ENCODE measurements around the gene VAC14. TPM values are rescaled to one million over a fixed set of nuclear protein-coding genes. Genes with fewer than 3 reads are reported as not detected.

Gene VAC14
- polyA plus RNA-seq, 1 of the 3 experiments (the other 2 are of a cell fraction) = 33.2 TPM

- no peaks in the 10 kb centered on the region for H4K20me1 ChIP-seq (ENCODE audit: insufficient read depth)
- H2AFZ ChIP-seq (ENCODE audit: low read depth) = no peak overlapping the region
- no peaks in the 10 kb centered on the region for H3K9me2 ChIP-seq
- POLR2A ChIA-PET = no interaction called here
- H3K9me3 ChIP-seq = no peaks in the 10 kb centered on the region
- H3K4me1 ChIP-seq (ENCODE audit: control insufficient read depth in 1 of 2, insufficient read depth in 2 of 2, low read depth in 1 of 2, low read length in 1 of 2) = peaks cover 4 to 20% of the 10 kb centered on the region in 2 experiments; a peak in 3 of 4 replicates
- H3K27ac ChIP-seq (ENCODE audit: low read depth in 2 of 2, low read length in 1 of 2) = no peak overlapping the region
- WGBS (ENCODE audit: low lambda C conversion rate) = 100% methylated on average over 2 of the region's 9 CpGs
- CTCF ChIA-PET = interaction anchor here (1.3 to 6.8 kb wide), 3 partner anchors 13 to 92 kb away, joined by 3 to 54 read pairs (median 3); no protein-coding TSS in a partner anchor
- H3K4me2 ChIP-seq = no peak overlapping the region
- H3K9ac ChIP-seq = no peak overlapping the region
- no peak for DNase-seq
- no peak overlapping the region for H3K4me3 ChIP-seq (ENCODE audit: low read depth in 2 of 2, low read length in 1 of 2)
- no peak for TF ChIP-seq RXRA (IDR thresholded peaks at IDR 0.05; ENCODE audit: borderline replicate concordance, low read depth)
- TF ChIP-seq RAD21 (IDR thresholded peaks at IDR 0.05; ENCODE audit: low read length) = no peak
- TF ChIP-seq MEF2A (IDR thresholded peaks at IDR 0.05; ENCODE audit: borderline replicate concordance, low read depth) = no peak
- no peaks in the 10 kb centered on the region for H3K79me2 ChIP-seq (ENCODE audit: insufficient read depth)
- peaks cover 4 to 23% of the 10 kb centered on the region in 2 experiments for H3K36me3 ChIP-seq (replicated peaks in 1 of 2; ENCODE audit: control insufficient read depth in 1 of 2, insufficient read depth in 2 of 2, low read length in 1 of 2)
- H3K27me3 ChIP-seq (ENCODE audit: insufficient read depth) = no peaks in the 10 kb centered on the region
- peaks cover 18% of the 10 kb centered on the region for H3F3A ChIP-seq (replicated peaks; ENCODE audit: insufficient read depth)
Measured at GRCh38 chr16:70757183-70757582, 43.8 kb downstream of the VAC14 start.

GRCh38 chr16:70756071-70756470 lies 44.9 kb downstream of the VAC14 start:
- Histone ChIP-seq H3K79me2 (ENCODE audit: insufficient read depth) (no peaks in the 10 kb centered on the region), H2AFZ (ENCODE audit: low read depth) (no peak overlapping the region), H3K27me3 (ENCODE audit: insufficient read depth) (no peaks in the 10 kb centered on the region), H3F3A (replicated peaks; ENCODE audit: insufficient read depth) (peaks cover 8% of the 10 kb centered on the region), H4K20me1 (ENCODE audit: insufficient read depth) (no peaks in the 10 kb centered on the region), H3K9ac (no peak overlapping the region), H3K4me2 (no peak overlapping the region), H3K27ac (ENCODE audit: low read depth in 2 of 2, low read length in 1 of 2) (no peak overlapping the region), H3K36me3 (replicated peaks in 1 of 2; ENCODE audit: control insufficient read depth in 1 of 2, insufficient read depth in 2 of 2, low read length in 1 of 2) (peaks cover 4 to 23% of the 10 kb centered on the region in 2 experiments), H3K4me3 (ENCODE audit: low read depth in 2 of 2, low read length in 1 of 2) (no peak overlapping the region), H3K4me1 (ENCODE audit: control insufficient read depth in 1 of 2, insufficient read depth in 2 of 2, low read depth in 1 of 2, low read length in 1 of 2) (peaks cover under 1 to 16% of the 10 kb centered on the region in 2 experiments; a peak in 3 of 4 replicates), H3K9me3 (no peaks in the 10 kb centered on the region), H3K9me2 (no peaks in the 10 kb centered on the region)
- POLR2A ChIA-PET = interaction anchor here (0.6 kb wide), 1 partner anchor 12 kb away, joined by 3 read pairs; no protein-coding TSS in a partner anchor
- CTCF ChIA-PET = interaction anchor here (1.0 to 6.8 kb wide), 2 partner anchors 12 to 14 kb away, joined by 3 to 54 read pairs; no protein-coding TSS in a partner anchor
- 91% methylated on average over 8 of the region's 8 CpGs for WGBS (ENCODE audit: low lambda C conversion rate)
- no peak for DNase-seq
- no peak for TF ChIP-seq FOSL2 (IDR thresholded peaks at IDR 0.05; ENCODE audit: borderline replicate concordance, low read depth)

GRCh38 chr16:70754851-70755600 lies 45.9 kb downstream of the VAC14 start:
- 0 out of 2 replicates have a peak, but pooled peaks have one; percentile 20 for TF ChIP-seq USF1 (IDR thresholded peaks at IDR 0.05; ENCODE audit: borderline replicate concordance, low read depth)
- TF ChIP-seq EZH2phosphoT487 (IDR thresholded peaks at IDR 0.05; ENCODE audit: borderline replicate concordance, low read depth) = no peak

More at GRCh38 chr16:70754851-70755600, 45.9 kb downstream of the VAC14 start:
- no peak overlapping the region for H3K27ac ChIP-seq (ENCODE audit: low read depth in 2 of 2, low read length in 1 of 2)
- peaks cover 2% of the 10 kb centered on the region for H3F3A ChIP-seq (replicated peaks; ENCODE audit: insufficient read depth)
- ChIA-PET CTCF (interaction anchor here (1.0 to 5.6 kb wide), 4 partner anchors 11 to 101 kb away, joined by 3 to 43 read pairs (median 4); no protein-coding TSS in a partner anchor), POLR2A (interaction anchor here (0.6 kb wide), 1 partner anchor 11 kb away, joined by 3 read pairs; no protein-coding TSS in a partner anchor)
- H3K79me2 ChIP-seq (ENCODE audit: insufficient read depth) = no peaks in the 10 kb centered on the region
- H3K4me3 ChIP-seq (ENCODE audit: low read depth in 2 of 2, low read length in 1 of 2) = no peak overlapping the region
- no peaks in the 10 kb centered on the region for H3K9me3 ChIP-seq
- H4K20me1 ChIP-seq (ENCODE audit: insufficient read depth) = no peaks in the 10 kb centered on the region
- no peak for DNase-seq
- no peaks in the 10 kb centered on the region for H3K27me3 ChIP-seq (ENCODE audit: insufficient read depth)
- H3K9ac ChIP-seq = no peak overlapping the region
- H3K9me2 ChIP-seq = no peaks in the 10 kb centered on the region
- peaks cover 4 to 23% of the 10 kb centered on the region in 2 experiments for H3K36me3 ChIP-seq (replicated peaks in 1 of 2; ENCODE audit: control insufficient read depth in 1 of 2, insufficient read depth in 2 of 2, low read length in 1 of 2)
- H3K4me2 ChIP-seq = no peak overlapping the region; the same call in 1 of the 2 replicates
- peaks cover 6 to 18% of the 10 kb centered on the region in 2 experiments; a peak in 3 of 4 replicates for H3K4me1 ChIP-seq (ENCODE audit: control insufficient read depth in 1 of 2, insufficient read depth in 2 of 2, low read depth in 1 of 2, low read length in 1 of 2)
- 90% methylated on average over 12 of the region's 12 CpGs for WGBS (ENCODE audit: low lambda C conversion rate)
- no peak overlapping the region for H2AFZ ChIP-seq (ENCODE audit: low read depth)

Data from SK-N-SH (cell line).